ENCODE data around the gene SLC10A3.

SLC10A3 gene

DNA sequence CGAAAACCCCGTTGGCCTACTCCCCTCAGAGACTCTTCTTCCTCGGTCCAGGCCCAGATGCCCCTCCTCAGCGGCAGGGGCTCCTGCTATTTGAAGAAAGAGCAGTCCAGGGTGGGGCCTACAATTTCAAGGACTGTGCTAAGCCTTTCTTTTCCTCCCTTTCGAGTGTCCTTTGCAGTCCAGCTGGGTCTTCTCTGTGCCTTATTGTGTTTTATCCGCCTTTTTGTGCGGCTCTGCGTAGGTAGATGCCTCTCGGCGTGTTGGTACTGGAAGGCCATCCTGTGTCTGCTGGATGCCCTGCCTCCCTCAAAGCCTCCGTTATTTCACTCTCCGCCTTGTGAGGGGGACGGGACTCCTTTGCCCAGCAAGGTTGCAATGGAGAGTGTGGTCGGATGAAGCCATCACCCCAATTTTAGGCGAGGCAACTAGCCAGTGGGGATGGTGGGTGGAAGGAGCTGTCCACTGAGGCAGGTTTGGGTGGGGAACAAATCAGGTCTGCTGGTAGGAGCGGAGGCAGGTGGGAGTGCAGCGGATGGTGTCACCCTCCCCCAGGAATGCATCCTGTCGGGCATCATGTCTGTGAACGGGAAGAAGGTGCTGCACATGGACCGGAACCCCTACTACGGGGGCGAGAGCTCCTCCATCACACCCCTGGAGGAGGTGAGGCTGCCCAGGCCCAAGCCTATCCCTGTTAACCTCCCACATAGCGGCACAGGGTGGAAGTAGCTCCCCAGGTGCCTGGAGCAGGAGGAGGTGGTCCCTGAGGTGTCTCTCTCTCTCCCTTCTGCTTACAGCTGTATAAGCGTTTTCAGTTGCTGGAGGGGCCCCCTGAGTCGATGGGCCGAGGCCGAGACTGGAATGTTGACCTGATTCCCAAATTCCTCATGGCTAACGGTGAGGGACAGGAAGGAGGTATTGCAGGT is 52.2 kb downstream of the SLC10A3 start:
- no peak for DNase-seq
